Measurements from ENCODE around the gene ZNF174.

Gene ZNF174

DNA sequence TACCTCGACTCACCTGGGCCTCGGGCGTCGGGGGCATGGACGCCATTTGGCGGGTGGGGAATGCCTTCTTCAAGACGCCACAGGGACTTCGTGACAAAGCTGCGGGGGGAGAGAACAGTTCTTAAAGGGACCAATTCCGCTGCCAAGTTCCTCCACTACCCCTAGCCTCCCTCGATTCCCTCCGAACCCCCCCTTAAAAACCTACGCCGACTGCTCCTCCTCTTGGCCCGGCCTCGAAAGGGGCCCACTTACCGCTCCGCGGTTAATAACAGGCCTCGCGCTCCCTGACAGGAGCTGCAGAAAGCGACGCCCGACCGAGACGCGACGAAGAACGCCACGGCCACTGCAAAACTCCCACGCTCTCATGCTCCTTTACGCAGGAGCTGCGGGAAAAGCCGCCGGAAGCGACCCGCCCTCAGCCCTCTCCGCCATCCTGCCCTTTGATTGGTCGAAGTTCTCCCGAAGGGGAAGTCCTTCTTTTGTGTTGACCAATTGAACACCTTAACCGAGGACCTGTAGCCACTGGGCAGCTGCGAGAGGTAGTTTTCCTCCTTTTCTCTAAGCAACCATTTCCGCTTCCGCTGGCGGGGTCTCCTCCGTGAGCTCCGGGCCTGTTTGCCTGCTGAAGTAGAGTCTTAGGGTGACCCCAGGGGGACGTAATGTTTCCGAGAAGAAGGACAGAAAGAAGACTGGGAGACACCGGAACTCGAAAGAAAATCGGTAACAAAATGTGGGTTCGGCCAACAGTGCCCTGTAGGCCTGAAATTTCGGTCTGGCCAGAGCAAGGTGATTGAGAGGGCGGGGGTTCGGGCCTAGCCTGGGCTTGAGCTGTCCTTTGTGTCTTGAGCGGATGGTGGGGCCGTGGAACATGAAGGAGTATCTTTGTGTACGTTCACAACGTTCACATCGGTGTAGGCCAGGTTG is 42.4 kb downstream of the ZNF174 start, which contains the start of the genes NAA60 and ZNF597:
Gene NAA60, plus strand, starts transcription at position 573 of the 924 bp plus-strand sequence. CDS start 32,548 bp downstream, outside the sequence.
Gene ZNF597, minus strand, starts transcription at position 397 of the 924 bp plus-strand sequence. Its CDS starts 351 bp downstream, at position 46.
- peak; percentile 94 for DNase-seq (ENCODE audit: low spot score)

DNA sequence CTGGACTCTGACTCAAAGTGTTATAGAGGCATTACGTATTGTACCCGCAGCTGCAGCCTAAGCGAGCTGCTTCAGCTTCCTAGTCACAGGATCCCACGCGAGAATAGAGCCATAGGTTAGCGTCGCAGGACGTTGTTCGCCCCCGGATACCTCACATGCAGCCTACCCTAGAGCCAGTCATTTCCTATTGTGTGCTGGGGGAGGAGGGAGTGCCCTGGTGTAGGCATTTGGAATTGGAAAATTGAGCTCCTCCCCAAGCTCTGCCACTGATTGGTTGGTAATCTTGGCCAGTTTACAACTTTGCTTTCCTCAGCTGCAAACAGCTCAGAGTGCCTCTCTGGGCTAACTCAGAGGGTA is 43.0 kb downstream of the ZNF174 start:
- DNase-seq (ENCODE audit: low spot score) = peak; percentile 76

DNA sequence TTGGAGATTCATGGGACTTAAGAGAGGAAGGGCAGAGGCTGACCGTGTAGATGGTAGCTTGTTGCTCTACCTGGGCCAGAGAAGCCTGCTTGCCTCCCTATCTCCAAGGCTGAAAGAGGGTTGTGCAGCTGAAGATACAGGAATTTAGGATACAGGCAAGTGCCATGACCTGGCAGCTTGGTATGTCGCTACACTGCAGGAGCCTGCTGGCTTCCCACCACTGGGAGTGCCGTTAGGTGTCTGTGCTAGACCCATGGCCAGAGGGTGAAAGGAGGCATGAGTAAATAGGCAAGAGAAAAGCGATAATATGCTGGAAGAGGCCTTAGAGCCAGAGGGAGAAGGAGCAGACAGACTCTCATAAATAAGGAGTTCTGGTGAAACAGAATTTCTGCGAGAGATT is 53.1 kb downstream of the ZNF174 start:
- peak; percentile 50 for DNase-seq (ENCODE audit: low spot score)

DNA sequence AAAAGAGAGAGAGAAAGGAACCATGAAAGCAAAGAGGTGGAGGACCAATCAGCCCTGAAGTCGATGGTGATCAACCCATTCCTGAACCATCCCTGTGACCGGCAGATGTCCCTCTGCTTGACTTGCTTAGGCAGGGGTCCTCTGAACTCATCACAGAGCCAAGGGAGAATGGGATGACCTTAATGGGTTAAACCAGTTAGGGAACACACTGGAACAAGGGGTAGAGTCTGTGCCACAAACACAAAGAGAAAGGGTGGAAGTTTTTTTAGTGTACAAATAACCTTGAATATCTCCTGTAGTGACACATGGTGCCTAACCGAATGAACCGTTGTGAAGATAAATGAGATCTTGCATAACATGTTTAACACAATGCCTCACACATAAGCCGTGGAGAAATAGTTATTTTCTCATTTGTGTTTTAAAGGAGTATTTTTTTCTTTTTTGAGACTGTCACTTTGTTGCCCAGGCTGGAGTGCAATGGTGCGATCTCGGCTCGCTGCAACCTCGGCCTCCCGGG is 53.7 kb downstream of the ZNF174 start:
- DNase-seq (ENCODE audit: low spot score) = no peak

DNA sequence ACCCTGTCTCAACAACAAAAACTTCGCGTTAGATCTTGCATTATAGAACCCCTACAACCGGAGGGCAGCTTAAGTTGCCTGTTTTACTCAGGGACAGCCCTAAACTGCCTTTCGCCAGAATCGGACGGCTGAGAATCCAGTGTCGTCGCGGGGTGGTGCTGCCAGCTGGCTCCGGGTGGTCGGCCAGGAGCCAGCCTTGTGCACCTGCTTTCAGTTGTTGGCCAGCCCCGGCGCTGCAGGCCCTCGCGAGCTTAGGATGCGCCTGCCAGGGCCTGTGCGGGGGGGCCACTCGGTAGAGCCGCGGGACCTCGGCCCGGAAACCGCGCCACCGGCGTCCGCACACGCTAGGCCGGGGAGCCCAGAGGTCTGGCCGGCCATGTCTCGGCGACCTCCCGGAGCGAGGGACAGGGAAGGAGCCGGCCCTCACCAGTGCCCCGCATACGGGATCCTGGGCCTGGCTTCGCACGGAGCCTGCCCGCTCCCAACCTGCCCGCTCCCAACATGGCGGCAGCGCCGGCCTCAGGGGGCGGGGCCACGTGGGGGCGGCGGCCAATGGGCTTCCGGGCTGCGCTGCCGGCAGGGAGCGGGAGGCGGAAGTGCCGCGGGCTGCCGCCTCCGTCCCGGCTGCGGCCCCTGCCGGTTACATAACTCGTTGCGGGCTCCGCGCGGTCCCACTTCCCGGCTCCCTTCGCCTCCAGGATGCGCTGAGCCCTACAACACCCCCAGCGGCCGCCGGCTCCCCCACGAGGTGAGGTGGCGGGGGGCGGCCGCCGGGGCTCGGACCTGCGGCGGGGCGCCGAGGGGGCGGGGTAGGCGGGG is 56.6 kb downstream of the ZNF174 start:
- DNase-seq (ENCODE audit: low spot score) = peak; percentile 92

DNA sequence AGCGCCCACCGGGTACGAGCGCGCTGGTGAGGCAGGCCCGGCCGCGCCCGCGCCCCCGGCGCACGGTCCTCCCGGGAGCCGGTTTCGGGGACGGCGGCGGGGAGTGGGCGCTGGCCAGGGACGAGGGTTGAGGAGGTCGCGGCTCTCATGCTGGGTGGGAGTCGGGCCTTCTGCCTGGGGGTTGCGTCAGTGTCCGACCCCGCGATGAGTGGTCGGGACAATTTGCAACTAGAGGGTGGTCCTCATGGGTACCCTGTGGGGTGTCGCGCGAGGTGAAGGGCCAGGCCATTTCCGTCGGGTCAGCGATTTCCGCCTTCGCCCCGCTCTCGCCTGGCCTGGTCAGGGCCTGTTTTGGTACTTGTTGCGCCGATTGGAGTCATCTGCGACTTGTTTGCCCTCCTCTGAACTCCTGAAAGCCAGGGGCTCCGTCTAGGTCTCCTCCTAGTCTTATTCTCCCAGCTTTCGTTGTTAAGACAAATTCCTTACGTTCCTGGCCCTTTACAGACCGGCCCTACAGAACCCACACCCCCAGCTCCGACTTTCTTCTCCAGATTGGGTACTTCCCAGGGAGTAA is 57.4 kb downstream of the ZNF174 start:
- DNase-seq (ENCODE audit: low spot score) = peak; percentile 37

DNA sequence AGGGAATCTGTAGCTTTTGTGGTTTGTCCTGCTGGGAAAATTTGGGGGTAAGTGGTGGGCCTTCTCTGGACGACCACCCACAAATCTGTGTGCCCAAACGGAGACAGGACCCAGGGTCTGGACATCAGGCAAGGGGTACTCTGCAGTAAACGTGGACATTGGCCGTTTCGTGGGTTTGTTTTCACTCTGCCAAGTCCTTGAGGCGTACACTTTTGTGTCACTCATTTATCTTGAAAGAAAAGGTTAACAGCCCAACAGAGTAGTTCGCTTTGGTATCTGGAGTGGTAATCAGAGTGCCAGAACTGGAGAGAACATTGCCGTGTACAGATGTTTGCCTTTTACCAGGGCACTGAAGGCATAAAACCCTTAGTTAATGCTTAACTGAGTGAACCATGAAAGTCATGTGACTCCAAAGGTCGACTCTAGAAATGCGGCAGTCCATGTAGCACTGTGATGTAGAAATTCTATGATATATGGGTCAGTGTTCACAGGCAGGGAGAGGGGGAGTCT is 57.9 kb downstream of the ZNF174 start:
- DNase-seq (ENCODE audit: low spot score) = peak; percentile 80
